ENCODE results near the gene KCNK5.

KCNK5 gene

DNA sequence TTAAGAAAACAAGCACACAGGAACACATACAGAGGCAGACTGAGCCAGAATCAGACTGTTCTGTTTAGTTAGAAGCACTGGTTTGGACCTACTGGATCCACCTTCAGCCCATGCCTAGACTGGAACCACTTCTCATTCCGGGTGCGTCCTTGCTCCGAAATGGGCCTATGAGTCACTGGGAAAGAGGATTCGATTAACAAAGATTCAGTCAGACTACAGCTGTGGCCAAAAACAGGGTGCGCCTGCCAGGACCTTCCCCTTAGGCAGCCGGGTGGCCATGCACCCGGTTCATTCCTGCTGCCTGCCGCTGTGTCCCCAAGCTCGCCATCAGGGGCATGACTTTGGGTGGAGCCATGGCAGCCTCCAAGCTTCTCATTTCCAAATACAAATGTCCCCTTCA lies 14.5 kb upstream of the KCNK5 start:
- Histone ChIP-seq H3K9me3 (no peaks in the 10 kb centered on the region), H3K4me3 (ENCODE audit: low read depth in 1 of 2, low read length in 1 of 2) (no peak overlapping the region), H3K27ac (no peak overlapping the region), H3K36me3 (no peaks in the 10 kb centered on the region), H3K4me1 (ENCODE audit: control insufficient read depth in 1 of 2, insufficient read depth in 1 of 2, low read depth in 1 of 2, low read length in 1 of 2) (no peaks in the 10 kb centered on the region), H3K27me3 (no peaks in the 10 kb centered on the region)
- TF ChIP-seq, protein P1, sequence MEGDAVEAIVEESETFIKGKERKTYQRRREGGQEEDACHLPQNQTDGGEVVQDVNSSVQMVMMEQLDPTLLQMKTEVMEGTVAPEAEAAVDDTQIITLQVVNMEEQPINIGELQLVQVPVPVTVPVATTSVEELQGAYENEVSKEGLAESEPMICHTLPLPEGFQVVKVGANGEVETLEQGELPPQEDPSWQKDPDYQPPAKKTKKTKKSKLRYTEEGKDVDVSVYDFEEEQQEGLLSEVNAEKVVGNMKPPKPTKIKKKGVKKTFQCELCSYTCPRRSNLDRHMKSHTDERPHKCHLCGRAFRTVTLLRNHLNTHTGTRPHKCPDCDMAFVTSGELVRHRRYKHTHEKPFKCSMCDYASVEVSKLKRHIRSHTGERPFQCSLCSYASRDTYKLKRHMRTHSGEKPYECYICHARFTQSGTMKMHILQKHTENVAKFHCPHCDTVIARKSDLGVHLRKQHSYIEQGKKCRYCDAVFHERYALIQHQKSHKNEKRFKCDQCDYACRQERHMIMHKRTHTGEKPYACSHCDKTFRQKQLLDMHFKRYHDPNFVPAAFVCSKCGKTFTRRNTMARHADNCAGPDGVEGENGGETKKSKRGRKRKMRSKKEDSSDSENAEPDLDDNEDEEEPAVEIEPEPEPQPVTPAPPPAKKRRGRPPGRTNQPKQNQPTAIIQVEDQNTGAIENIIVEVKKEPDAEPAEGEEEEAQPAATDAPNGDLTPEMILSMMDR (IDR thresholded peaks at IDR 0.05): no peak

DNA sequence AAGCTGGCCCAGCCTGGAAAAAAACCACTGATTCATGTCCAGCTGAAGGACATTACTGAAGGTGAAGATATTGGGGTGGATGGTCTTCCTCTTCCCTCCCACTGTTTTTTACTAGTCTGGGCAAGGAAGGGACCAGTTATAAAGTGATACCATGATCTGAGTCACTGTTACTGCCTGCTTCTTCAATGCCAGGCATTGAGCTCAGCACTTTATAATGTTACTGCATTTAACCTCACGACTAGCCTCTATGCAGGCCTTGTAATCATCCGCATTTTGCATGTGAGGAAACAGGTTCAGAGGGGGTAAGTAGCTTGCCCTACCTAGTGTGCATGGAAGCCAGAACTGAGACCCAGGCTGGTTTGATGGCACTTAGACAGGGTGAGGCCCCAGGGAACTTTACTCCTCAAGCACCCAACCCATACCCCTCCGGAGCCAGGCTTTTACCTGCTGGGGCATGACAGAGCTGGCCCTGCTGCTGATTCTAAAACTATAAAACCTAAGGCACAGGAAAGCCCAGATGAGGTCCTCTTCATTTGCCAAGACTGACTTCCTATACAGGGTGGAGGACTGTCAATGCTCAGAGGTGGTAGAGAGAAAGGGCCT lies 11.0 kb upstream of the KCNK5 start:
- H3K9me3 ChIP-seq: no peaks in the 10 kb centered on the region
- TF ChIP-seq, protein P1 (IDR thresholded peaks at IDR 0.05): no peak
- H3K27ac ChIP-seq: no peak overlapping the region
- no peak overlapping the region for H3K4me3 ChIP-seq (ENCODE audit: low read depth in 1 of 2, low read length in 1 of 2)
- no peaks in the 10 kb centered on the region for H3K27me3 ChIP-seq
- H3K36me3 ChIP-seq: no peaks in the 10 kb centered on the region
- no peaks in the 10 kb centered on the region for H3K4me1 ChIP-seq (ENCODE audit: control insufficient read depth in 1 of 2, insufficient read depth in 1 of 2, low read depth in 1 of 2, low read length in 1 of 2)

DNA sequence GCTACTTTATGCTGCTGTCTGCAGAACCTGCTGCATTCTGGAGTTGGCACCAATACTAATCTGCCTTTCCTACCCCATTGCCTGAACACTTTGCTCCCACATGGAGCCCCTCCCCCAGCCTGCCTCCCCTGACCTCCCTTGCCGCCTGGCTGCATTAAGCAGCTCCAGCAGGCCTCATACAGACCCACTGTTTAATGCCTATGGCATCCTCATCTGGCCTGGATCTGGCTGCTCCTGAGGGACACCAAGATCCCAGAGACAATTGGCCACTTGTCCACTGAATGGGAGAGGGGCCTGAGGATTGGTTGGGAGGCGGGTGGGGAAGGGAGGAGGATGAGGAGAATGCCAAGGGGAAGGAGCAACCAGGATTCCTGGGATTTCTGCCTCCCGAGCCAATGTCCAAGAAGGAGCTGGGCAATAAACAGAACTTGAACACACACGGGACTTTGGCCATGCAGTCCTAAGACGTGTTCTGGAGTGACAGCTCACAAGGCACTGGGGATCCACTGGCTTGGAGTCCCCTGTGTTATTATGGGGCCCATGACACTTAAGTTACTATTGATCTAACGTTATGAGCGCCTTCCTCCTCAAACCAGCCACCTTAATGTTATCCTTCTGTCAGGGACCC lies 10.4 kb upstream of the KCNK5 start:
- TF ChIP-seq, protein P1 (IDR thresholded peaks at IDR 0.05): no peak
- no peak overlapping the region for H3K4me3 ChIP-seq (ENCODE audit: low read depth in 1 of 2, low read length in 1 of 2)
- no peaks in the 10 kb centered on the region for H3K27me3 ChIP-seq
- H3K4me1 ChIP-seq (ENCODE audit: control insufficient read depth in 1 of 2, insufficient read depth in 1 of 2, low read depth in 1 of 2, low read length in 1 of 2): no peaks in the 10 kb centered on the region
- H3K9me3 ChIP-seq: no peaks in the 10 kb centered on the region
- H3K36me3 ChIP-seq: no peaks in the 10 kb centered on the region
- H3K27ac ChIP-seq: no peak overlapping the region

GRCh38 chr6:39236742-39237141 lies 7.5 kb upstream of the KCNK5 start:
- H3K36me3 ChIP-seq: no peaks in the 10 kb centered on the region
- TF ChIP-seq, protein P1 (IDR thresholded peaks at IDR 0.05): no peak
- no peaks in the 10 kb centered on the region for H3K4me1 ChIP-seq (ENCODE audit: control insufficient read depth in 1 of 2, insufficient read depth in 1 of 2, low read depth in 1 of 2, low read length in 1 of 2)
- H3K9me3 ChIP-seq: no peaks in the 10 kb centered on the region
- no peak overlapping the region for H3K4me3 ChIP-seq (ENCODE audit: low read depth in 1 of 2, low read length in 1 of 2)
- no peak overlapping the region for H3K27ac ChIP-seq
- H3K27me3 ChIP-seq: no peaks in the 10 kb centered on the region

- Histone ChIP-seq H3K9me3 (no peaks in the 10 kb centered on the region), H3K27me3 (no peaks in the 10 kb centered on the region), H3K4me1 (ENCODE audit: control insufficient read depth in 1 of 2, insufficient read depth in 1 of 2, low read depth in 1 of 2, low read length in 1 of 2) (peaks cover 16% of the 10 kb centered on the region in 2 experiments), H3K36me3 (no peaks in the 10 kb centered on the region), H3K4me3 (ENCODE audit: low read depth in 1 of 2, low read length in 1 of 2) (no peak overlapping the region), H3K27ac (no peak overlapping the region)
- TF ChIP-seq, protein P1 (IDR thresholded peaks at IDR 0.05): no peak
These were observed 4.1 kb upstream of the KCNK5 start for GRCh38 chr6:39233333-39233732.

Measured in neutrophil (primary cell).